OCI-LY7 (cell line): ENCODE results near the gene HELT.

ENCODE experiments used
- CTCF ChIP-seq: fragments of 200-600 bp; sonication (generic); conservative IDR thresholded peaks from 2 replicates; pipeline ENCODE4 v1.5.1; 2014; ENCODE audit warnings: mild to moderate bottlenecking, antibody characterized with exemption, low read length, moderate library complexity, mixed read lengths
- EZH2phosphoT487 ChIP-seq: fragments of 200-600 bp; sonication (generic); IDR thresholded peaks from 2 replicates; pipeline ENCODE4 v1.6.1; 2018; ENCODE audit warnings: low read depth, borderline replicate concordance, mild to moderate bottlenecking, mixed run types, antibody characterized with exemption, low read length, moderate library complexity, mixed read lengths

GRCh38 chr4:185016101-185016940, 2.0 kb upstream of the HELT start:
- TF ChIP-seq CTCF (no peak), EZH2phosphoT487 (no peak)
